GM23338 (cell line): ENCODE results near the gene TASP1. TPM values are rescaled to one million over a fixed set of nuclear protein-coding genes. Genes with fewer than 3 reads are reported as not detected.

Experiments used
- CREB1 ChIP-seq: fragments of 250-450 bp; sonication (Bioruptor Pico); IDR thresholded peaks from 2 replicates; pipeline ENCODE4 v1.5.0; 2020; ENCODE audit warnings: low read depth, mild to moderate bottlenecking, moderate library complexity
- CTCF ChIP-seq, 2 experiments: fragments of 200-600 bp in 1 of 2; sonication (generic) in 1 of 2; conservative IDR thresholded peaks; 2 replicates each; pipeline versions ENCODE4 v1.5.1 to v1.6.1; 2016 to 2017; ENCODE audit warnings: antibody characterized with exemption in 2 of 2, low read depth in 2 of 2, mild to moderate bottlenecking in 2 of 2, moderate library complexity in 1 of 2
- ETS1 ChIP-seq: IDR thresholded peaks from 2 replicates; pipeline ENCODE4 v1.6.1; 2016; ENCODE audit warnings: antibody characterized with exemption
- EZH2 ChIP-seq: fragments of 200-600 bp; sonication (generic); IDR thresholded peaks from one replicate; pipeline ENCODE4 v1.8.0; 2017; ENCODE audit warnings: antibody characterized with exemption, mild to moderate bottlenecking, low read depth; ENCODE audit not compliant: unreplicated experiment
- NANOG ChIP-seq: IDR thresholded peaks from 2 replicates; pipeline ENCODE4 v1.6.1; 2016; ENCODE audit warnings: antibody characterized with exemption, borderline replicate concordance
- POLR2AphosphoS5 ChIP-seq: IDR thresholded peaks from 2 replicates; pipeline ENCODE4 v1.6.1; 2016; ENCODE audit warnings: antibody characterized with exemption, low read depth
- STAT1 ChIP-seq: IDR thresholded peaks from one replicate; pipeline ENCODE4 v1.6.1; 2016; ENCODE audit warnings: antibody characterized with exemption; ENCODE audit not compliant: unreplicated experiment
- ZNF331 ChIP-seq: fragments of 250-450 bp; sonication (Bioruptor Pico); IDR thresholded peaks from 2 replicates; pipeline ENCODE4 v1.5.0; 2020; ENCODE audit warnings: low read depth, mild to moderate bottlenecking, moderate library complexity
- ZNF462 ChIP-seq: fragments of 250-450 bp; sonication (Bioruptor Pico); IDR thresholded peaks from 2 replicates; pipeline ENCODE4 v1.5.0; 2020; ENCODE audit warnings: mild to moderate bottlenecking, moderate library complexity
- polyA plus RNA-seq: library from polyadenylated mRNA; unstranded; fragments of >200 nt; fragmentation: Nextera tagmentation; extraction: Ambion mirVana; gene quantifications from 2 replicates; pipeline ENCODE4 v1.2.1, GENCODE V29; 2016
- total RNA-seq: library from RNA; depleted of rRNA; stranded (reverse); fragments of >200 nt; shearing (Covaris generic); gene quantifications from 2 replicates; pipeline ENCODE4 v1.2.3, GENCODE V29; 2014

Gene TASP1
- total and polyA plus RNA-seq, 2 experiments from 2014 or later: 9.7 to 9.8 TPM

GRCh38 chr20:13457487-13457886 is 181.2 kb downstream of the TASP1 start (continued):
- TF ChIP-seq ZNF462 (CRISPR knock-in tag): no peak
- TF ChIP-seq ETS1: no peak
- no peak for TF ChIP-seq ZNF331
- no peak for TF ChIP-seq POLR2AphosphoS5
- no peak for TF ChIP-seq EZH2
- no peak for TF ChIP-seq NANOG
- no peak for TF ChIP-seq CTCF (conservative IDR thresholded peaks at IDR 0.05; ENCODE audit: low read depth in 2 of 2)
- TF ChIP-seq CREB1 (CRISPR knock-in tag): no peak
- no peak for TF ChIP-seq STAT1
